Ectodermal cell (in vitro differentiated cells): ENCODE results near the gene AKAP6.
A peak's percentile ranks its signal among the peaks of the same experiment; 100 is the strongest.

Source experiments
- H3K27ac ChIP-seq: 2 replicates; pipeline ENCODE4 v1.7.0; 2013; ENCODE audit warnings: mild to moderate bottlenecking, low read depth, low read length; ENCODE audit not compliant: insufficient read depth, poor library complexity, severe bottlenecking
- H3K27me3 ChIP-seq: 2 replicates; pipeline ENCODE4 v1.7.0; 2013; ENCODE audit warnings: mild to moderate bottlenecking, low read length; ENCODE audit not compliant: insufficient read depth, control insufficient read depth, poor library complexity, severe bottlenecking
- H3K36me3 ChIP-seq: one replicate; pipeline ENCODE4 v1.7.0; 2013; ENCODE audit warnings: low read length; ENCODE audit not compliant: control insufficient read depth, insufficient read depth
- H3K4me1 ChIP-seq: one replicate; pipeline ENCODE4 v1.7.0; 2013; ENCODE audit warnings: low read length; ENCODE audit not compliant: control insufficient read depth, insufficient read depth
- H3K4me3 ChIP-seq: 2 replicates; pipeline ENCODE4 v1.7.0; 2013; ENCODE audit warnings: low read depth, low read length, control low read depth; ENCODE audit not compliant: insufficient read depth
- H3K9me3 ChIP-seq: 2 replicates; pipeline ENCODE4 v1.7.0; 2013; ENCODE audit warnings: mild to moderate bottlenecking, low read length, moderate library complexity; ENCODE audit not compliant: control insufficient read depth
- WGBS, 2 experiments: methylation state at CpG; one replicate each; pipeline ENCODE4 v1.1.7; 2013; ENCODE audit warnings: missing lambda C conversion rate in 2 of 2; 5-methylcytosine and 5-hydroxymethylcytosine counted together

Gene AKAP6

GRCh38 chr14:32419429-32419828, 90.3 kb downstream of the AKAP6 start:
- Histone ChIP-seq H3K4me1 (no peaks in the 10 kb centered on the region), H3K27ac (no peak overlapping the region), H3K4me3 (no peak overlapping the region), H3K9me3 (no peaks in the 10 kb centered on the region), H3K36me3 (no peaks in the 10 kb centered on the region), H3K27me3 (no peaks in the 10 kb centered on the region)
- WGBS, 2 experiments, result 100% methylated on average over 1 of the region's 1 CpG

DNA sequence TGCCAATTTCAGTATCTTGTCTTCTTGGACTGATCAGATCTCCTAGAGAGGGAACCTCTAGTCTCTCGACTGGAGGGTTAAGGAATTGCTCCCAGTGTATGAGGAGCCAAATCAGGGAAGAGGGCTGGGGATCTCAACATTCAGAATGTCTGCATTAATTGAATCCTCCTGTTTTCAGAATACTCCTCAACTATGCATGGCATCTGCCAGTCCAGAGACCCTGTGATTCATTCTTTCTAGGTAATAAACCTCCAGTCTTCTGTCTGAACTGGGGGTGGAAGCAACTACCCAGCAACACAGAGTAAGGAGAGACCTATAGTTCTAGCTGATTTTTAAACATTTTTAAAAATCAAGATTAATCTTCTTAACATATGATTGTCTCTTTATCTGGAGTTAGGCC, 92.7 kb downstream of the AKAP6 start:
- Histone ChIP-seq H3K4me1 (peaks cover 8% of the 10 kb centered on the region), H3K27ac (no peak overlapping the region), H3K9me3 (no peaks in the 10 kb centered on the region), H3K27me3 (no peaks in the 10 kb centered on the region), H3K36me3 (no peaks in the 10 kb centered on the region), H3K4me3 (no peak overlapping the region)
- 89 to 94% methylated on average over 1 of the region's 1 CpG for WGBS, 2 experiments

- H3K36me3 ChIP-seq, result no peaks in the 10 kb centered on the region
- H3K4me1 ChIP-seq, result peaks cover 14% of the 10 kb centered on the region
- H3K9me3 ChIP-seq, result no peaks in the 10 kb centered on the region
- no peaks in the 10 kb centered on the region for H3K27me3 ChIP-seq
- no peak overlapping the region for H3K27ac ChIP-seq
- no peak overlapping the region for H3K4me3 ChIP-seq
Measured at GRCh38 chr14:32422440-32422839, 93.3 kb downstream of the AKAP6 start.

DNA sequence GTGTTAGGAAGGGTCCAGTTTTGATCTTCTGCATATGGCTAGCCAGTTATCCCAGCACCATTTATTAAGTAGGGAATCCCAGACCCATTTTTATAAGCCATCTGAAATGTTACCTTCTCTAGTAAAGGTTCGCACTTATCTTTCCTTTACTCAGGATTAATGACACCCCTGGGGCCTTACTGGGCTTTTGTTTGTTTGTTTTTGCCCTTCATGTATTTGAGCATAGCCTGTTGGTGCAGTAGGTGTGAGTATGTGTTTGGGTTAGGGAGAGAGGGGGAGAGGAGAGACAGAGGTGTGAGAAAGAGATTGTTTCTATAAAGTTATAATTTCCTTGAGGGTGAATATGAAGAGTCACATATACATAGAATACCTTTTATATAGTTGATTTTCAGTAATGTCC, 96.9 kb downstream of the AKAP6 start:
- H3K4me3 ChIP-seq, result no peak overlapping the region
- no peaks in the 10 kb centered on the region for H3K9me3 ChIP-seq
- H3K27me3 ChIP-seq, result no peaks in the 10 kb centered on the region
- no peak overlapping the region for H3K27ac ChIP-seq
- 81 to 92% methylated on average over 1 of the region's 1 CpG for WGBS, 2 experiments
- H3K36me3 ChIP-seq, result no peaks in the 10 kb centered on the region
- H3K4me1 ChIP-seq, result peaks cover 28% of the 10 kb centered on the region

GRCh38 chr14:32426586-32427388, 97.7 kb downstream of the AKAP6 start:
- Histone ChIP-seq H3K4me3 (no peak overlapping the region), H3K27ac (peak overlapping the region; percentile 27), H3K4me1 (peaks cover 28% of the 10 kb centered on the region), H3K36me3 (no peaks in the 10 kb centered on the region), H3K27me3 (no peaks in the 10 kb centered on the region), H3K9me3 (no peaks in the 10 kb centered on the region)
- WGBS, 2 experiments, result 58 to 66% methylated on average over 8 of the region's 8 CpGs

DNA sequence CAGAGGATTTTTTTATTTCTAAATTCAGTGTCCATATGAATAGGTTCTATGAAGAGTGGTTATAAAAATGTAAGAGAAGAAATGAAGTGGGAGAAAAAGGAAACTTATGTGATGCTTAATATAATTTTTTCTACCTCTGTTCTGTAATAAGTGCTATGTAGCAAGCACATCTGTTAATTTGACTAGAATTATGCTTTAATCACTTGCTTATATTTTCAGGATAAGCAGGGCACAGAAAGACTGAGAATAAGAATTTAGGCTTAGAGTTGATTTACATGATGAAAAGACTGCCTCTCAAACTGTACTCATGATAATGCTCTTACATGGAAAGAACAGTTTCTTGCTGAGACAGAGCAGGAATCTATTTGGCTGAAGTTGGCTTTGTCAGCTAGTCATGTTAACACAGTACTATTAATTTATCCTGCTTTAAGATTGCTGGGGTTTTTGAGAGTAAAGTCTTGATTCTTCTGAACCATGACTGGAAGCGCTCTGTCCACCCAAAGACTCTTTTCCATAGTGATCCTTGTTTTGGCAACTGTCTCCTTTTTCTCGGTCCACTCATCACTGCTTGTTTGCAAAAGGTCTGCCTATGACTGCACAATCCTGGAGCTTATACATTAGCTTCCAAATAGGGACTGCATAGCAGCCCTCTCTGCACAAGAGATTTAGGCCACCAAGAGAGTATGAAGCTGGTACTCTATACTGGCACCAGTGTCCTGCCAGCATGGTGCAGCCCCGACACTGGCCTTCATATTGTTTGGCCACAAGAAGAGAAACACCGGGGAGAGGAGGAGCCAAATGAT, 98.8 kb downstream of the AKAP6 start:
- Histone ChIP-seq H3K9me3 (no peaks in the 10 kb centered on the region), H3K36me3 (no peaks in the 10 kb centered on the region), H3K27me3 (no peaks in the 10 kb centered on the region), H3K4me1 (peaks cover 28% of the 10 kb centered on the region), H3K4me3 (no peak overlapping the region), H3K27ac (no peak overlapping the region)
- 62 to 65% methylated on average over 4 of the region's 4 CpGs for WGBS, 2 experiments

DNA sequence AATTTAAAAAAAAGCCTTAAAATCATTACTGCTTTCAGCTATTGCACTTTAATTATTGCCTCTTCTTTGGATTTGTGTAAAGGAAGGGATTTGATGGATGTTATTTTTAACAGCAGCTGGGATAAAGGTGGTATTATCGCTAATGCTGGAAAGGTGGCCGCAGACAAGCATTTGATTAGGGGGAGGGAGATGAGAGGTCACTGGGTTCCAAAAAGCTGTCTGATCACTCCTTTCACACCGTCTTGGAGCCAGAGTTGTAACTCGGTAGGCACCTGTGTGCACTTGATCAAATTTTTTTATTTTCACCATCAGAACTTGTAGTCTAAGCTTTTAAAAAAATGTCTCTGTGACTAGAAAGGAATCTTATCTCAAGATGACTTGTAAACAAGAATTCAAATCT, 99.8 kb downstream of the AKAP6 start:
- H3K4me3 ChIP-seq, result no peak overlapping the region
- H3K36me3 ChIP-seq, result no peaks in the 10 kb centered on the region
- WGBS, 2 experiments, result 70 to 95% methylated on average over 2 to 4 of the region's 4 CpGs
- H3K4me1 ChIP-seq, result peaks cover 28% of the 10 kb centered on the region
- H3K27ac ChIP-seq, result no peak overlapping the region
- H3K27me3 ChIP-seq, result no peaks in the 10 kb centered on the region
- H3K9me3 ChIP-seq, result no peaks in the 10 kb centered on the region

DNA sequence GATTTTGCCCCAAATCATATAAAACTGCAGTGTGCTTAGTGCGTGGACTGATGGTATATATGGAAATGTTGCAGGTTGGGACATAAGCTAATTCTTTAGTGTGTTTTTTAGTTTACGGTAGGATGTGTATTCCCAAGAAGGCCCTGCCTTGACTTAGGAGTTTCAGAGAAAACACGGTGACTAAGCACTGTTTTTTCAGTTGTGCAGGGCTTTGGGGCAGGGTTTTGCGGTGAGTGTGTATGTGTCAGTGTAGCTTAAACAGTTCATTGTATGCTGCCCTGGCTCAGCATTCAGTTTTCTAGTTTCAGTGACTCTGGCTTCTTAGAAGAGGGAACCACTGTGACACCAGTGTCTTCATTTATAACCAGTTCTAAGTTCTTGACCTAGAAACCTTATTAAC, 101.2 kb downstream of the AKAP6 start:
- Histone ChIP-seq H3K9me3 (no peaks in the 10 kb centered on the region), H3K36me3 (no peaks in the 10 kb centered on the region), H3K4me1 (peaks cover 28% of the 10 kb centered on the region), H3K27me3 (no peaks in the 10 kb centered on the region), H3K27ac (no peak overlapping the region), H3K4me3 (no peak overlapping the region)
- 92 to 97% methylated on average over 4 of the region's 4 CpGs for WGBS, 2 experiments

- Histone ChIP-seq H3K27me3 (no peaks in the 10 kb centered on the region), H3K9me3 (no peaks in the 10 kb centered on the region), H3K4me1 (peaks cover 9% of the 10 kb centered on the region), H3K27ac (no peak overlapping the region), H3K36me3 (no peaks in the 10 kb centered on the region), H3K4me3 (no peak overlapping the region)
- 96% methylated on average over 7 to 8 of the region's 8 CpGs for whole genome bisulfite sequencing, 2 experiments
Measured at GRCh38 chr14:32432813-32433538, 103.9 kb downstream of the AKAP6 start.

GRCh38 chr14:32434180-32434579, 105.1 kb downstream of the AKAP6 start:
- Histone ChIP-seq H3K4me1 (no peaks in the 10 kb centered on the region), H3K4me3 (no peak overlapping the region), H3K27me3 (no peaks in the 10 kb centered on the region), H3K36me3 (no peaks in the 10 kb centered on the region), H3K27ac (no peak overlapping the region), H3K9me3 (no peaks in the 10 kb centered on the region)
- 94 to 95% methylated on average over 2 of the region's 2 CpGs for WGBS, 2 experiments
